Esophagus muscularis mucosa (tissue), 2 donors: Measurements from ENCODE around the gene INPP5A.

ENCODE experiments used
- POLR2A ChIP-seq: fragments of 450-650 bp; IDR thresholded peaks from one replicate; pipeline ENCODE4 v1.6.1; 2017; ENCODE audit warnings: antibody characterized with exemption, moderate library complexity, mild to moderate bottlenecking, low read depth
- POLR2AphosphoS5 ChIP-seq, 2 donors: sonication (generic); formaldehyde crosslinking; IDR thresholded peaks; one replicate each; pipeline ENCODE4 v1.6.1; 2017; ENCODE audit warnings: antibody characterized with exemption in 2 of 2

- no peak for TF ChIP-seq POLR2AphosphoS5 (IDR thresholded peaks at IDR 0.05)
- no peak for TF ChIP-seq POLR2A
Measured at GRCh38 chr10:132603851-132604533, 66.4 kb downstream of the INPP5A start.
